Epidermal melanocyte (primary cell): ENCODE data around the gene UTP25.

Source experiments
- DNase-seq: peaks from one replicate; pipeline ENCODE4 v3.0.0; 2011; ENCODE audit warnings: low spot score; ENCODE audit not compliant: insufficient read length

Gene UTP25

GRCh38 chr1:209838537-209838936, 10.8 kb downstream of the UTP25 start:
- no peak for DNase-seq

GRCh38 chr1:209839875-209840546, 12.2 kb downstream of the UTP25 start:
- peak; percentile 81 for DNase-seq

GRCh38 chr1:209840611-209841010, 12.8 kb downstream of the UTP25 start:
- DNase-seq: no peak

DNA sequence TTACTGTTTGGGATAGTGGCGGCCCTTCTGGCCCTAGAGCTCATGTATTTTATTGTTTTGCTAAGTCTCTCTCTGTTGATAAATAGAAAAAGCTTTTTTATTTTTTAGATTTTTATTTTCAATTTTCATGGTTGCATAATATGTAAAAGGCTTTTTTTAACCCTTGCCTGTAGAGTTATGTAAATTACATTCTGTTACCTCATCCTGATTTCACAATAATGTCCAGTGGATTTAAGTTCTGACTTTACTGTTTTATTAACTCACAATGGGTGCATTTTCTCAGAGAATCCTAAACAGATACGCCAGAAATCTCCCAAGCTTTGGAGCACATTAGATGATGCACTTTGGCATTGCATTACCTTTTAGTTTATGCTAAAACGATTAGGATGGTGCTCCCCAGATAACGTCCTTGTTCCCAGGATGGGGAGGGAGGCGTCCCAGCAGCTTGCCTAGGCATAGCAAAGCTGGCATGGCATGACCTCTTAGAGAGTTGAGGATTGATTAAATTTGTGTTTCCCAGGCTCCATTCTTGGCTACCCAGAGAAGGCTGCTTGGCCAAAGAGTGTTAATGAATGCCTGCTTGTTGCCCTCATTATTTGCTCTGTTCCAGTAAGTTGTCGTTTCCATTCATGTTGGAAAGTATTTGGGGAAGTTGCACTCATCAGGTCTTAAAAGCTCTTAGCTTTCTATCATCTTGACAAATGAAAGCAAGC, 17.1 kb downstream of the UTP25 start:
- DNase-seq: no peak

GRCh38 chr1:209845408-209845725, 17.6 kb downstream of the UTP25 start:
- no peak for DNase-seq

DNA sequence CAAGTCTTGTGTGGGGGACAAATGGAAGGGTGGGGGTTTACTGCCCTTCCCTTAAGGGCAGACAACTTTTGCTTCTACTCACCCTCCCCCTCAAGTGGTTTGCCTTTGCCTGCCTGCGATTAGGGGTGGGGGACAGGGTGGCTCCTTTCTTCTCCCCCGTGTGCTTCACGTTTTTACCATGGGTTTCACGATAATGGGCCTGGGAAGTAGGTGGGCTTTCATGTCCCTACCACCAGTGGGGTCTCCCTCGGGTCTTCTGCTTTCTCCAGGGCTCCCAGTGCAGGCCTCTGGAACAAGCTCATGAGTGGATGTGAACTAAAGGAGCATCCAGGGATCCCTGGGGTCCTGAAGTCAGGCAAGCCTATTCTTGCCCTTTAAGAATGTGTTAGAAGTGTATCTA, 21.6 kb downstream of the UTP25 start:
- no peak for DNase-seq

DNA sequence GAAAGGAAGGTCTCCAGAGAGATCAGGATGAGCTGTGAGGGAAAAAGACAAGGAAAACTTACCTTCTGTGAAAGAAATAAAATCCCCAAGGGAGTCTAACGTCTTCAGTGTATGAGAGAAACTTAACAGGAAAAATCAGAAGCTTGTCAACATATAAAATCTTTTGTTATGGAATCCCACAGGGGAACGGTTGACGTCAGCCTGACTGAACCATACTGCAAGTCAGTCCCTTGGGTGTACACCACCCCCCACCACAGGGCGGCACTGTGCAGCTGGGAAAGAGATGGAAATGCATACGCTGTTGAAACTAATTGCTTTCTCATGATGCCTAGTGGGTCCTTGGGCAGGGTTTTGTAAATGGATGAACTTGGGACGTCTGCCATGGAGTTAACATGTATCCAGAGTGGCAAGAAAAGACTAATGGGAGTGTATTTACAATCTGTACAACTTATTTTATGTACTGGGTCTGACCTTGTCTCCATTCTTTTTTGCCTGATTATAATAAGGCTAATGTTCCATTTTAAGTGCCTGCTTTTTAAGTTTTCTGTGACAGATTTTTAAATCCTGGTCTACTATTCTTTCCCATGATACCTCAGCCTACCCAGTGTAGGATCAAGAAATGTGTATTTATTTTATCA, 22.7 kb downstream of the UTP25 start:
- DNase-seq: peak; percentile 79

DNA sequence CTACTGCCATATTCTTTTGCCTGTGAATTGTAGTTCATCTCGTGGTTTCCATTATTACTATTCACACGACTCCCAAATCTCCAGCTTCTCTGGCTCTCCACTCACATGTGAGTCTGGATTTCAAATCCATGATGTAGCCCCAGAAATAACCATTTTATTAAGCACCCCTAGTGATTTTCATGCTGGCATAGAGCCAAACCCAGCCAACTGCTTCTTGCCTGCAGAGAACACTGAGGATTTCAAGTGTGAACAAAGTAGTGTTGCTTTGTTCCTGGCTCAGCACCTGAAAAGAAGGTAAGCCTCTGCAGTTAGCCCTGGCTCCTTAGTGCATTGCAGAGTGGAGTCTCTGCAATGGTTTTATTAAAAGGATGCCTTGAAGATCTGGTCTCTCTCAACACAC, 25.9 kb downstream of the UTP25 start:
- DNase-seq: no peak

- DNase-seq: peak; percentile 56
These were observed 26.4 kb downstream of the UTP25 start for GRCh38 chr1:209854196-209854595.

- no peak for DNase-seq
These were observed 27.2 kb downstream of the UTP25 start for GRCh38 chr1:209855006-209855405.

DNA sequence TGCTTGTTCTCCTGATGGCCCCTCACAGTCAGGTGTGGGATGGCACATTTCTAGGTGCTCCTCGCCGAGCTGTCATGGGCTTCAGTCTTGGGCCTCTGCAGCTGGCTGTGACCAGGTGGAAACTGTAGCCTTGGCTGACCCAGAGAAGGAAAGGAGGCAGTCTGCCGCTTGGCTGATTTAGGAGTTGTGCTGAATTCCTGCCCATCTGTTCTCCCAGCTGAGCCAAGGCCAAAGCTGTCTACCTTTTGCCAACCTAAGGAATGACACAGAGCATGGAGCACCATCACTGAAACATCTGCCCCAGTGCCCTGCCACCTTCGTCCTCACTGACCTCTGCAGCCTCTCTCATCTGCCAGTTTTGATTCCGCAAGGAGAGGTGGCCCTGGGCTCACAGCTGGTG, 27.9 kb downstream of the UTP25 start:
- no peak for DNase-seq

DNA sequence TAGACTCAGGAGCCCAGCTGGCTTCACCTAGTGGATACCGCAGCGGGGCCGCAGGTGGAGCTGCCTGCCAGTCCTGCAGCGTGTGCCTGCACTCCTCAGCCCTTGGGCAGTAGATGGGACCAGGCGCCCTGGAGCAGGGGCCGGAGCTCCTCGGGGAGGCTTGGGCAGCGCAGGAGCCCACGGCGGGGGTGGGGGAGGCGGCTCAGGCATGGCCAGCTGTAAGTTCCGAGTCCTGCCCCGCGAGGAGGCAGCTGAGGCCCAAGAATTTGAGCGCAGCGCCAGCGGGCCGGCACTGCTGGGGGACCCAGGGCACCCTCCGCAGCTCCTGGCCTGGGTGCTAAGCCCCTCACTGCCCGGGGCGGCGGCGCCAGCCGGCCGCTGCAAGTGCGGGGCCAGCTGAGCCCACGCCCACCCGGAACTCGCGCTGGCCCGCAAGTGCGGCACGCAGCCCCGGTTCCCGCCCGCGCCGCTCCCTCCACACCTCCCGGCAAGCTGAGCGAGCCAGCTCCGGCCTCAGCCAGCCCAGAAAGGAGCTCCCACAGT, 30.9 kb downstream of the UTP25 start:
- DNase-seq: no peak

DNA sequence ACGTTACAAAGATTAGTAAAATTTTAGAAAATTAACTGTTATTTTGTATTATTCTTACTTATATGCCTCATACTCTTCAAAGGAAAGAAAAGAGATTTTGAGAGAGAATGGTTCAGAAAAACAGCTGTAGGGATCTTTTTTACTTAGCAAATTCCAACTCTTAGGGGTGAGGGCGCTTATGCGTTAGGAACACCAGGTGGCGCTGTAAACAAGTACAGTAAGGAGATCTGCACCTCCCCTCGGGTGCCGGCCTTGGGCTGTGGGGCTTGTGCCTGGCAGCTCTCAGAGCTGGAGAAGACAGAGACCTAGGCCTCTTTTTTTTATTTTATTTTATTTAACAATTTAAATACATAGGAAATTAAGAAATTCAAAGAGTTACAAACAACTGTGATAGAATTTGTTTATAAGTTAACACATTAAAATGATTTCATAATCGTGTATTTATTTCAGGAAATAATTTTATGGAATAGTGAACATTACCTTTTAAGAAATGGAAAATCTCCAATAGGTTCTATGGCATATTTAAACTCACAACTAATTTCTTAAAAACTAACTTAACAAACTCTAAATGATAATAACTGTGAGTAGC, 32.6 kb downstream of the UTP25 start:
- DNase-seq: peak; percentile 91

- DNase-seq: no peak
These were observed 33.5 kb downstream of the UTP25 start for GRCh38 chr1:209861242-209861641.

DNA sequence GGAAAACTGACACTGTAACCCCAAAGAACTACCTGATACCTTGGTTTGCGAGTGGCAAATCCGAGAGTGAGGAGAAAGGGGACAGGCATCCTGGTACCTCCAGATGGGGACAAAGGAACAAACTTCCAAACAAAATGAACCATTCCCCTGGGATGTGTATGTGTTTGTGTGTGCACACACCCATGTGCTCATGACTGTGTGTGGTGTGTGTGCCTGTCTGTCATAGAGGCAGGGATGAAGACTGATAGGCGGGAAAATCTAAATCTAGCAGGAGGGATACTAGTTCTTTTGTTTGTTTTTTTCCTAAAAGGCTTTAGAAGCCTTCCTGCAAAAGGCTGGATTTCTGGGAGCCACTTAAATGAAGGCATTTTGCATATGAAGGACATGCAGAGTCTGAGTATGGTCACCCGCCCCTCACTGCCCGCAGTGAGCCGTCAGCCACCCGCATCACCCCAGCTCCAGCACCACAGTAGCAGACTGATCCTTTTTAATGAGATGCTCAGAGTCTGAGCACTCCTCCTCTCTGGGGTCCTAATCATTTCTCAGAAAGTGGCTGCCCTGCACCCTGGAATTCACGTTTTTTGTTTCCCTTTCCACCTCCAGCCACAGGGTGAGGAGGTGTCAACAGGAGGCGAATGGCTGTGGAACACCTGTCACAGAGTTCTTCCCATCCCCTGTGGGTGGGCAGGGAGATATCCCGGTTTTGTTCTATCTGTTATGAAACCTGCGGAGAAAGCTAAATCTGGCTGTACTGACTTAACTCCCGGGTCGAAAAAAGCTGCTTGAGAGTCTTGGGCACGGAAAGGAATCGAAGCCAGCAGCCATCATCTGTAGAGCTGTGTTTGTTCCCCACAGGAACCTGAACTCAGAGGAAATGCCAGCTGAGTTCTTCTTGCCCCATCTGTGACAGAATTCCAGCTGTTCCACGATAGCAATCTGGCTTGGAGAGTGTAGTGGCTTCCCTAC, 34.9 kb downstream of the UTP25 start:
- DNase-seq: no peak

DNA sequence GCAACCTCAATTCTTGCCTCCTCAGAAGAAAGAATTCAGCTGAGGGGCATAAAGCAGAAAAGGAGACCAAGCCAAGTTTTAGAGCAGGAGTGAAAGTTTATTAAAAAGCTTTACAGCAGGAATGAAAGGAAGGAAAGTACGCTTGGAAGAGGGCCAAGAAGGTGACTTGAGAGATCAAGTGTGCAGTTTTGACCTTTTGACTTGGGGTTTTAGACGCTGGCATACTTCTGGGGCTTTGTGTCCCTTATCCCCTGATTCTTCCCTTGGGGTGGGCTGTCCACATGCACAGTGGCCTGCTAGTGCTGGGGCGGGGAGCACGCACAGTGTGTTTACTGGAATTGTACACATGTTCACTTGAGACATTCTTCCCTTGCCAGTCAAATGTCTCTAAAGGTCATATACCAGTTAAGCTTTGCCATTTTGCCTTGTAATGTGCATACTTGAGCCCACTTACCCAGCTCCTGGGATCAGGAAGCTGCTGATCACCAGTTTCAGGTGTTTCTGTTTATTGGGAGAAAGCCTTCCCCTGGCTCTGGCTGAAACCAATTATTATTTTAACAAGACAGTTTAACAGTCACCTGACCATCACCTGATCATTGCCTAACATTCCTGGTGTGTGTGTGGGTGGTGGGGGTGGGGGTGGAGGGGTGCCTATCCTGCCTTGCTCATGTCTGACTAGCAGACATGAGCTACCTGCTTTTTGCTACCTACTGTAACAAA, 36.2 kb downstream of the UTP25 start:
- no peak for DNase-seq

GRCh38 chr1:209866201-209866600, 38.4 kb downstream of the UTP25 start:
- no peak for DNase-seq

DNA sequence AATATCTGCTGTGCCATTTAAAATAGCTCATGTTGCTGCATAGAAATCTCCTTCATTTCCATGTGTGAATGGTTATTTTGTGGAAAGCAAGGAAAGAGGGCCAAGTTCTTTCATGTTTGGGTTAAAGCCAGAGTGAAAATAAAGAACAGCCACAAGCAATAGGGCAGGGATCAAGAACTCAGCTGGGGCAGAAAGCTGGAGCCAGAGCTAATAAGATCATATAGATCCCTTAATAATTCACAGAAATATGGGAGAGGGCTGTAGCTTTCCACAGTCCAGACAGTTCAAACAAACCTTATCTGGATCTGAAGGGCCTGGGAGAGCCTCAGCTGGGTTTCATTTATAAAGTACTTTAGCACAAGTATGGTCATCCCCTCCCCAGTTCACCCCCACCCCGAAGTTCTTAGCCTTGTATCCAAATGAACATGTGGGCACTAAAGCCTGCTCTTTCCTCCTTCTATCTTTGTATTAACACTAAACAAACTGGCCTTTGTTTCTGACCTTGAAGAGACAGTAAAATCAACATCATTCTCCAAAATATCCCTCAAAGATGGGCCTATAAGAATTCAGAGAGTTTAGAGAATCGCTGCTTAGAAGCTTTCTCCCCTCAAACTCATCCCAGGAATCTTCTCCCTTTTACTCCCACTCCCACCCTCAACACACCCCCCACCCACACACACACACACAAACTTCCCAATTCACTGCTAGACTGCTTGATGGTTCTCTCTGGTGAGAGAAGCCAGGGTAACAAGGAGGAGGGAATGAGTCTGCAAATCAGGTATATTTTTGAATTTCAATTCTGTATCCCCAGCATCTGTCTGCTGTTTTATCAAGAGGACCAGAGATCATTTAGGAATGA, 41.7 kb downstream of the UTP25 start:
- DNase-seq: no peak

DNA sequence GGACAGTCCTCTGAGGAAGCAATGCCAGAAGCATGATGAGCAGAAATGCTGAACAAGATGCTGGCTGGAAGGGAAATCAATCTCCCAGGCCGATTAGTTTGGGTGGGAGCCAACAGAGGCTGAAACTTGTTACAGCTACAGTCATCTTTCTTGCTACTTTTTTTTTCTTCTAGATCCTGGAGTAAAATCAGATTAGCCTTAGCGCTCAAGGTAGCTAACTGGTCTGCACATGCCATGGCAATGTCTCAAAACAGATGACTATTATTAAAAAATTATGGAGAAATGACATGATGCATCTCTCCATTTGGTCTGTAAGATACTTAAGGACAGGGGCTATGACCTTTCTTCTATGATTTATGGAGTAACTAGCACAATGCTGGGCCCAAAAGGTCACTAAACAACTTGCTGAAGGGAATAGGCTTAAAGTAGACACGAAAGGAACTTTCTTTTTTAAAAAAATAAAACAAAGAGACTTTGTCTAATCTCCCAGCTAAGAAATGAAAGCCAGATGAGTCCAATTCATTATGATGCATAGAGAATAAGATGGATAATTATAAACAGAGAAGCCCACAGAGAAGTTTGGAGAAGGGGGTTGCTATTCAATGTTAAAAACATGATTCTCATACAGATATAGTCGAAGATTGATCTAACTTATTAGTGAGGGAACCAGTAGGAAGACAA, 42.5 kb downstream of the UTP25 start:
- no peak for DNase-seq
